A673 (cell line): Measurements from ENCODE around the gene BRINP2. TPM values are rescaled to one million over a fixed set of nuclear protein-coding genes. Genes with fewer than 3 reads are reported as not detected.

Experiments used
- BruUV-seq: library from RNA; stranded (reverse); fragments of 400-500 nt; replicated peaks from 2 replicates; lab custom pipeline; 2021; lab: Mats Ljungman, UMichigan
- CTCF ChIA-PET: fragments of 300-600 bp; sonication (Branson Sonifier 250); formaldehyde crosslinking; loops from one replicate; lab custom pipeline; 2022; ENCODE audit warnings: antibody characterized with exemption; lab: Charles Lee
- POLR2A ChIA-PET: fragments of 300-600 bp; sonication (Branson Sonifier 250); formaldehyde crosslinking; loops from one replicate; lab custom pipeline; 2022; ENCODE audit warnings: antibody characterized with exemption; ENCODE audit not compliant: low non-redundant PET; lab: Charles Lee
- DNase-seq: peaks from one replicate; pipeline ENCODE4 v3.0.0-alpha.2; 2015; ENCODE audit warnings: low spot score
- H3K27ac ChIP-seq: fragments of 200-600 bp; sonication (generic); 2 replicates; pipeline ENCODE4 v1.5.1; 2016; ENCODE audit warnings: mixed run types, low read depth, mild to moderate bottlenecking, mixed read lengths, antibody characterized with exemption, low read length; ENCODE audit not compliant: poor library complexity, severe bottlenecking
- H3K27me3 ChIP-seq: fragments of 200-600 bp; sonication (generic); replicated peaks from 2 replicates; pipeline ENCODE4 v1.6.1; 2017; ENCODE audit warnings: mixed run types, low read depth, mild to moderate bottlenecking, mixed read lengths, antibody characterized with exemption, low read length; ENCODE audit not compliant: insufficient read depth, poor library complexity
- H3K36me3 ChIP-seq: fragments of 200-600 bp; sonication (generic); 2 replicates; pipeline ENCODE4 v1.6.1; 2016; ENCODE audit warnings: mixed run types, mild to moderate bottlenecking, mixed read lengths, antibody characterized with exemption, low read length; ENCODE audit not compliant: insufficient read depth, poor library complexity, severe bottlenecking
- H3K4me1 ChIP-seq: fragments of 200-600 bp; sonication (generic); 2 replicates; pipeline ENCODE4 v1.6.1; 2017; ENCODE audit warnings: mixed run types, mild to moderate bottlenecking, mixed read lengths, antibody characterized with exemption, low read length; ENCODE audit not compliant: insufficient read depth, poor library complexity, severe bottlenecking
- H3K4me3 ChIP-seq: fragments of 200-600 bp; sonication (generic); 2 replicates; pipeline ENCODE4 v1.5.1; 2016; ENCODE audit warnings: low read depth, mixed run types, mild to moderate bottlenecking, mixed read lengths, low read length; ENCODE audit not compliant: poor library complexity, severe bottlenecking
- H3K9me3 ChIP-seq: fragments of 200-600 bp; sonication (generic); 2 replicates; pipeline ENCODE4 v1.6.1; 2016; ENCODE audit warnings: mixed run types, low read depth, mild to moderate bottlenecking, mixed read lengths, antibody characterized with exemption, low read length; ENCODE audit not compliant: poor library complexity, severe bottlenecking
- CTCF ChIP-seq: fragments of 300-800, 200-600 bp; sonication (generic); conservative IDR thresholded peaks from 2 replicates; pipeline ENCODE4 v1.5.1; 2017; ENCODE audit warnings: low read depth, mild to moderate bottlenecking, antibody characterized with exemption, low read length, moderate library complexity, mixed read lengths
- EZH2 ChIP-seq: fragments of 200-600 bp; sonication (generic); IDR thresholded peaks from 2 replicates; pipeline ENCODE4 v1.6.1; 2017; ENCODE audit warnings: borderline replicate concordance, low read depth, mild to moderate bottlenecking, mixed read lengths, antibody characterized with exemption, low read length; ENCODE audit not compliant: poor library complexity, severe bottlenecking
- intact Hi-C: fragments of 100-400 bp; cut with micrococcal nuclease; formaldehyde crosslinking; loops from one replicate; pipeline ENCODE4 v1.10.0; 2022; ENCODE audit not compliant: unreplicated experiment
- total RNA-seq: library from RNA; stranded (reverse); gene quantifications from 2 replicates; pipeline ENCODE4 v1.2.3, GENCODE V29; 2021

BRINP2 gene
- total RNA-seq, 1 experiment from 2014 or later, result 0.67 TPM

GRCh38 chr1:177301425-177302124 lies 130.8 kb downstream of the BRINP2 start:
- no peak for TF ChIP-seq CTCF
- TF ChIP-seq EZH2, result no peak
- H3K4me3 ChIP-seq, result no peak overlapping the region
- no peaks in the 10 kb centered on the region for H3K4me1 ChIP-seq
- intact Hi-C loops, result no loop called here
- no peaks in the 10 kb centered on the region for H3K27me3 ChIP-seq
- no peaks in the 10 kb centered on the region for H3K9me3 ChIP-seq
- DNase-seq, result no peak
- BruUV-seq, result no TSS peak
- no peaks in the 10 kb centered on the region for H3K36me3 ChIP-seq
- no peak overlapping the region for H3K27ac ChIP-seq
- CTCF ChIA-PET, result interaction anchor here (0.7 kb wide), 1 partner anchor 428 kb away, joined by 3 read pairs; no protein-coding TSS in a partner anchor
- POLR2A ChIA-PET, result no interaction called here

GRCh38 chr1:177302357-177303044 lies 131.7 kb downstream of the BRINP2 start:
- BruUV-seq, result no TSS peak
- ChIA-PET CTCF (no interaction called here), POLR2A (no interaction called here)
- no peak overlapping the region for H3K27ac ChIP-seq
- TF ChIP-seq CTCF (0 out of 2 replicates have a peak, but pooled peaks have one; percentile 16), EZH2 (no peak)
- intact Hi-C loops, result no loop called here
- no peak overlapping the region for H3K4me3 ChIP-seq
- peak; percentile 25 for DNase-seq
- no peaks in the 10 kb centered on the region for H3K27me3 ChIP-seq
- H3K9me3 ChIP-seq, result no peaks in the 10 kb centered on the region
- no peaks in the 10 kb centered on the region for H3K36me3 ChIP-seq
- H3K4me1 ChIP-seq, result no peaks in the 10 kb centered on the region

GRCh38 chr1:177305040-177306018 lies 134.6 kb downstream of the BRINP2 start:
- no peaks in the 10 kb centered on the region for H3K4me1 ChIP-seq
- H3K36me3 ChIP-seq, result no peaks in the 10 kb centered on the region
- intact Hi-C loops, result no loop called here
- H3K27ac ChIP-seq, result no peak overlapping the region
- BruUV-seq, result no TSS peak
- no peaks in the 10 kb centered on the region for H3K27me3 ChIP-seq
- ChIA-PET POLR2A (no interaction called here), CTCF (no interaction called here)
- H3K4me3 ChIP-seq, result no peak overlapping the region
- no peak for TF ChIP-seq CTCF
- TF ChIP-seq EZH2, result no peak
- no peak for DNase-seq
- no peaks in the 10 kb centered on the region for H3K9me3 ChIP-seq
